Sigmoid colon (tissue), 7 donors: ENCODE results near the gene BICRA. TPM values are rescaled to one million over a fixed set of nuclear protein-coding genes. Genes with fewer than 3 reads are reported as not detected.
A peak's percentile ranks its signal among the peaks of the same experiment; 100 is the strongest.

ENCODE experiments used
- DNase-seq: peaks from one replicate; pipeline ENCODE4 v3.0.0-alpha.2; 2019
- H3K27ac ChIP-seq, 4 donors: fragments of 200-600 bp; sonication (generic); one replicate each; pipeline ENCODE4 v1.5.1; 2016 to 2019; ENCODE audit warnings: mild to moderate bottlenecking in 1 of 4
- H3K27me3 ChIP-seq, 3 donors: fragments of 200-600 bp; sonication (generic); one replicate each; pipeline ENCODE4 v1.5.1; 2019; ENCODE audit warnings: mild to moderate bottlenecking in 1 of 3
- H3K36me3 ChIP-seq, 4 donors: fragments of 200-600 bp; sonication (generic); one replicate each; pipeline ENCODE4 v1.5.1; 2016 to 2019
- H3K4me1 ChIP-seq, 4 donors: fragments of 200-600 bp; sonication (generic); one replicate each; pipeline ENCODE4 v1.5.1; 2017 to 2019
- H3K4me3 ChIP-seq, 4 donors: fragments of 200-600 bp; sonication (generic); one replicate each; pipeline ENCODE4 v1.5.1; 2017 to 2019; ENCODE audit warnings: mild to moderate bottlenecking in 2 of 4, moderate library complexity in 1 of 4
- H3K9me3 ChIP-seq, 4 donors: fragments of 200-600 bp in 3 of 4; sonication (generic) in 3 of 4; one replicate each; pipeline versions ENCODE4 v1.5.1 to v1.6.1; 2013 to 2019
- EP300 ChIP-seq, 4 donors: sonication (generic); formaldehyde crosslinking; IDR thresholded peaks; one replicate each; pipeline ENCODE4 v1.6.1; 2017; ENCODE audit warnings: antibody characterized with exemption in 4 of 4
- POLR2A ChIP-seq, 2 donors: fragments of 450-650 bp; IDR thresholded peaks; one replicate each; pipeline ENCODE4 v1.6.1; 2016; ENCODE audit warnings: antibody characterized with exemption in 2 of 2, mild to moderate bottlenecking in 2 of 2, moderate library complexity in 2 of 2
- POLR2AphosphoS5 ChIP-seq, 4 donors: sonication (generic); formaldehyde crosslinking; IDR thresholded peaks; one replicate each; pipeline ENCODE4 v1.6.1; 2017; ENCODE audit warnings: antibody characterized with exemption in 4 of 4
- whole genome bisulfite sequencing, 2 donors: extraction: QIAGEN DNeasy Blood & Tissue Kit; methylation state at CpG; one replicate each; pipeline ENCODE4 v1.1.7; 2013; 5-methylcytosine and 5-hydroxymethylcytosine counted together
- intact Hi-C: fragments of 100-400 bp; cut with DNase I; formaldehyde crosslinking; loops from one replicate; pipeline ENCODE4 v1.15.1; 2023
- polyA plus RNA-seq, 3 donors: library from polyadenylated mRNA; stranded (reverse); fragments of 200-250 nt; gene quantifications; one replicate each; pipeline ENCODE4 v1.2.3, GENCODE V29; 2013
- total RNA-seq, 4 donors: library from RNA; depleted of rRNA; stranded (reverse); fragments of >200 nt; gene quantifications; one replicate each; pipeline ENCODE4 v1.1.0, GENCODE V29; 2016
- TF ChIP-seq, protein P1 (sequence below), 4 experiments: fragments of 450-650 bp in 3 of 4; fragments of 200-600 bp in 1 of 4; IDR thresholded peaks; one replicate each; pipeline ENCODE4 v1.5.1; 2016 to 2019; ENCODE audit warnings: antibody characterized with exemption in 4 of 4, mild to moderate bottlenecking in 3 of 4, moderate library complexity in 2 of 4
- donor health status: healthy with polysubstance abuse.
- donor health status: Bipolar disorder and iron deficiency.
- donor health status: healthy.

Gene BICRA
- total and polyA plus RNA-seq, 7 donors, result 1.8 to 21.6 (median 10.3) TPM

- peak overlapping the region; percentile 63 to 83 (median 76) for H3K27ac ChIP-seq
- H3K4me1 ChIP-seq, result peaks cover 0 to 69% (median 61%) of the 10 kb centered on the region in 4 donors
- 76 to 80% methylated on average over 6 of the region's 6 CpGs for WGBS, 2 donors
- H3K27me3 ChIP-seq, result no peaks in the 10 kb centered on the region
- H3K36me3 ChIP-seq, result no peaks in the 10 kb centered on the region
- DNase-seq, result no peak
- intact Hi-C loops, result no loop called here
- TF ChIP-seq POLR2A (IDR thresholded peaks at IDR 0.05) (no peak), POLR2AphosphoS5 (IDR thresholded peaks at IDR 0.05) (no peak), EP300 (IDR thresholded peaks at IDR 0.05) (no peak)
- TF ChIP-seq, protein P1, sequence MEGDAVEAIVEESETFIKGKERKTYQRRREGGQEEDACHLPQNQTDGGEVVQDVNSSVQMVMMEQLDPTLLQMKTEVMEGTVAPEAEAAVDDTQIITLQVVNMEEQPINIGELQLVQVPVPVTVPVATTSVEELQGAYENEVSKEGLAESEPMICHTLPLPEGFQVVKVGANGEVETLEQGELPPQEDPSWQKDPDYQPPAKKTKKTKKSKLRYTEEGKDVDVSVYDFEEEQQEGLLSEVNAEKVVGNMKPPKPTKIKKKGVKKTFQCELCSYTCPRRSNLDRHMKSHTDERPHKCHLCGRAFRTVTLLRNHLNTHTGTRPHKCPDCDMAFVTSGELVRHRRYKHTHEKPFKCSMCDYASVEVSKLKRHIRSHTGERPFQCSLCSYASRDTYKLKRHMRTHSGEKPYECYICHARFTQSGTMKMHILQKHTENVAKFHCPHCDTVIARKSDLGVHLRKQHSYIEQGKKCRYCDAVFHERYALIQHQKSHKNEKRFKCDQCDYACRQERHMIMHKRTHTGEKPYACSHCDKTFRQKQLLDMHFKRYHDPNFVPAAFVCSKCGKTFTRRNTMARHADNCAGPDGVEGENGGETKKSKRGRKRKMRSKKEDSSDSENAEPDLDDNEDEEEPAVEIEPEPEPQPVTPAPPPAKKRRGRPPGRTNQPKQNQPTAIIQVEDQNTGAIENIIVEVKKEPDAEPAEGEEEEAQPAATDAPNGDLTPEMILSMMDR (IDR thresholded peaks at IDR 0.05), result no peak
- no peaks in the 10 kb centered on the region for H3K9me3 ChIP-seq
- no peak overlapping the region for H3K4me3 ChIP-seq
Measured at GRCh38 chr19:47619763-47620162, 10.8 kb downstream of the BICRA start.

- no peak for TF ChIP-seq POLR2A (IDR thresholded peaks at IDR 0.05)
- TF ChIP-seq EP300 (IDR thresholded peaks at IDR 0.05), result no peak
- TF ChIP-seq, protein P1 (IDR thresholded peaks at IDR 0.05), result no peak
- no peak for TF ChIP-seq POLR2AphosphoS5 (IDR thresholded peaks at IDR 0.05)
- Histone ChIP-seq H3K4me3 (no peak overlapping the region), H3K4me1 (peaks cover 0 to 77% (median 66%) of the 10 kb centered on the region in 4 donors), H3K36me3 (no peaks in the 10 kb centered on the region), H3K27ac (peak overlapping the region in 2 of 4 donors; percentile 12 to 41), H3K27me3 (no peaks in the 10 kb centered on the region), H3K9me3 (no peaks in the 10 kb centered on the region)
- intact Hi-C loops, result no loop called here
- no peak for DNase-seq
- WGBS, 2 donors, result 82 to 91% methylated on average over 12 of the region's 12 CpGs
Measured at GRCh38 chr19:47623151-47623920, 14.4 kb downstream of the BICRA start.

GRCh38 chr19:47623921-47624391 is 15.0 kb downstream of the BICRA start:
- intact Hi-C loops, result no loop called here
- no peak for TF ChIP-seq POLR2A (IDR thresholded peaks at IDR 0.05)
- H3K36me3 ChIP-seq, result no peaks in the 10 kb centered on the region
- no peak overlapping the region for H3K4me3 ChIP-seq
- no peaks in the 10 kb centered on the region for H3K27me3 ChIP-seq
- H3K9me3 ChIP-seq, result no peaks in the 10 kb centered on the region
- H3K4me1 ChIP-seq, result peaks cover 0 to 71% (median 59%) of the 10 kb centered on the region in 4 donors
- no peak for DNase-seq
- 61 to 80% methylated on average over 18 of the region's 18 CpGs for WGBS, 2 donors
- H3K27ac ChIP-seq, result peak overlapping the region in 2 of 4 donors; percentile 12 to 41

DNA sequence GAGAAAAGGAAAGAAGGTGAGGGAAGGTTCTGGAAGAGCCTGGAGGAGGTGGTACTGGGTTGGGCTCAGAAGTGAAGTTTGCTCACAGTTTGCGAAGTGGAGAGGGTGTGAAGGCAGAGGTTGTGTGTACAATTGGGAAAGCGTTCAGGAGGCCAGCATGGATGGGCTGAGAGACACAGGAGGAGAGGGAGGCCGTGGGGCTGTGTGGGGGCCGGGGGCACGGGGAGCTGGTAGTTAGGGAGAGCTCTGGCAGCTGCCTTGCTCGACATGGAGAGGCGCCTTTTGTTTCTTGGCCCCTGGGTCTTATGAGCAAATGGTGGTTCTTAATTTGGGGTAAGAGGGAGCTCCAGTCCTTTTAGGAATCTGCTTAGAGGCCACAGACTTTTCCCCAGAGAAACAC is 16.7 kb downstream of the BICRA start:
- 85 to 91% methylated on average over 7 of the region's 7 CpGs for WGBS, 2 donors
- intact Hi-C loops, result no loop called here
- Histone ChIP-seq H3K27me3 (no peaks in the 10 kb centered on the region), H3K4me3 (no peak overlapping the region), H3K27ac (peak overlapping the region; percentile 59 to 84 (median 68)), H3K9me3 (no peaks in the 10 kb centered on the region), H3K4me1 (peaks cover 0 to 56% (median 44%) of the 10 kb centered on the region in 4 donors), H3K36me3 (no peaks in the 10 kb centered on the region)
- DNase-seq, result no peak
- no peak for TF ChIP-seq EP300 (IDR thresholded peaks at IDR 0.05)
- TF ChIP-seq, protein P1 (IDR thresholded peaks at IDR 0.05), result no peak
- no peak for TF ChIP-seq POLR2AphosphoS5 (IDR thresholded peaks at IDR 0.05)
- TF ChIP-seq POLR2A (IDR thresholded peaks at IDR 0.05), result no peak

DNA sequence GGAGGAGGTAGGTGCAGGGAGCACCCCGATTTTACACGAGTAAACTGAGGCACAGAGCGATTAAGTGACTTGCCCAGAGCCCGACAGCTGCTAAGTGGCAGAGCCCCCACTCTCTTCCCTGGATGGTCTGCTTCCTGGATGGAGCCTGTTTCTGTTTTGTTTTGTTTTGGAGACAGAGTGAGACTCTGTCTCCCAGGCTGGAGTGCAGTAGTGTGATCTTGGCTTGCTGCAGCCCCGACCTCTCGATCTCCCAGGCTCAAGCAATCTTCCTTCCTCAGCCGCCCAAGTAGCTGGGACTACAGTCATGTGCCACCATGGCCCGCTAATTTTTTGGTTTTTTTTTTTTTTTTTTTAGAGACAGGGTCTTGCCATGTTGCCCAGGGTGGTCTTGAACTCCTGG is 17.3 kb downstream of the BICRA start:
- Histone ChIP-seq H3K4me1 (peaks cover 0 to 56% (median 46%) of the 10 kb centered on the region in 4 donors), H3K27me3 (no peaks in the 10 kb centered on the region), H3K4me3 (no peak overlapping the region), H3K9me3 (no peaks in the 10 kb centered on the region), H3K27ac (peak overlapping the region; percentile 59 to 84 (median 68)), H3K36me3 (no peaks in the 10 kb centered on the region)
- WGBS, 2 donors, result 76 to 77% methylated on average over 8 of the region's 8 CpGs
- no peak for DNase-seq
- intact Hi-C loops, result no loop called here
- TF ChIP-seq EP300 (IDR thresholded peaks at IDR 0.05), result no peak
- TF ChIP-seq POLR2AphosphoS5 (IDR thresholded peaks at IDR 0.05), result no peak
- TF ChIP-seq POLR2A (IDR thresholded peaks at IDR 0.05), result no peak
- TF ChIP-seq, protein P1 (IDR thresholded peaks at IDR 0.05), result no peak
